ENCODE measurements around the gene CBLN3. TPM values are rescaled to one million over a fixed set of nuclear protein-coding genes. Genes with fewer than 3 reads are reported as not detected.
A peak's percentile ranks its signal among the peaks of the same experiment; 100 is the strongest.

CBLN3 gene
- total and polyA plus RNA-seq, 9 of the 15 experiments (the other 6 are each of a cell fraction or from before 2014, with no cell fraction given): 0.05 to 0.59 (median 0.26) TPM; not detected in 1

DNA sequence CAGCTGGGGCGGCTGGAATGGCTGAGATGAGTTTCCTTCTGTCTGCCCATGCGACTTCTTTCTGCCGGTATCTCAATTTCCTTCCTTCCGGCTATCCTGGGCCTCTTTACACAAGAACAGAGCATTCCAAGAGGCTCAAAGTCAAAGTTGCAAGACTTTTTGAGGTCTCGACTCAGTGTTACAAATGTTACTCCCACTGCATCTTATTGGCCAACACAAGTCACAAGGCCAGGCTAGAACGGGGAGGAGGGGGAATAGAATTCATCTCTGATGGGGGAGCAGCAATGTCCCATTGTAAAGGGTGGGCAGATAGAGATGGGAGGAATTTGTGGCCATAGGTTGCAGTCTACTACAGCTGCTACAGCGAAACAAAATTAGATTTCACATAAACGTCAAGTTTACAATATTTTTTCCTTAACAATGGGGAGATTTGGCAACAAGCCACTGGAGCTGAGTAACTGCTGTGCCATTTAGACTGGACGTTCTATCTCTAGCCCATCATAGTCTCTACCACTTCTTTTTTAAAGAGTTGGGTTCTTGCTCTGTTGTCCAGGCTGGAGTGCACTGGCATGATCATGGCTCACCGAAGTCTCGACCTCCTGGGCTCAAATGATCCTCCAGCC, 40.1 kb downstream of the CBLN3 start (continued):
- TF ChIP-seq, protein P1, sequence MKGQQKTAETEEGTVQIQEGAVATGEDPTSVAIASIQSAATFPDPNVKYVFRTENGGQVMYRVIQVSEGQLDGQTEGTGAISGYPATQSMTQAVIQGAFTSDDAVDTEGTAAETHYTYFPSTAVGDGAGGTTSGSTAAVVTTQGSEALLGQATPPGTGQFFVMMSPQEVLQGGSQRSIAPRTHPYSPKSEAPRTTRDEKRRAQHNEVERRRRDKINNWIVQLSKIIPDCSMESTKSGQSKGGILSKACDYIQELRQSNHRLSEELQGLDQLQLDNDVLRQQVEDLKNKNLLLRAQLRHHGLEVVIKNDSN (CRISPR knock-in tag; IDR thresholded peaks at IDR 0.05): peak; percentile 74
- TF ChIP-seq, protein P2, sequence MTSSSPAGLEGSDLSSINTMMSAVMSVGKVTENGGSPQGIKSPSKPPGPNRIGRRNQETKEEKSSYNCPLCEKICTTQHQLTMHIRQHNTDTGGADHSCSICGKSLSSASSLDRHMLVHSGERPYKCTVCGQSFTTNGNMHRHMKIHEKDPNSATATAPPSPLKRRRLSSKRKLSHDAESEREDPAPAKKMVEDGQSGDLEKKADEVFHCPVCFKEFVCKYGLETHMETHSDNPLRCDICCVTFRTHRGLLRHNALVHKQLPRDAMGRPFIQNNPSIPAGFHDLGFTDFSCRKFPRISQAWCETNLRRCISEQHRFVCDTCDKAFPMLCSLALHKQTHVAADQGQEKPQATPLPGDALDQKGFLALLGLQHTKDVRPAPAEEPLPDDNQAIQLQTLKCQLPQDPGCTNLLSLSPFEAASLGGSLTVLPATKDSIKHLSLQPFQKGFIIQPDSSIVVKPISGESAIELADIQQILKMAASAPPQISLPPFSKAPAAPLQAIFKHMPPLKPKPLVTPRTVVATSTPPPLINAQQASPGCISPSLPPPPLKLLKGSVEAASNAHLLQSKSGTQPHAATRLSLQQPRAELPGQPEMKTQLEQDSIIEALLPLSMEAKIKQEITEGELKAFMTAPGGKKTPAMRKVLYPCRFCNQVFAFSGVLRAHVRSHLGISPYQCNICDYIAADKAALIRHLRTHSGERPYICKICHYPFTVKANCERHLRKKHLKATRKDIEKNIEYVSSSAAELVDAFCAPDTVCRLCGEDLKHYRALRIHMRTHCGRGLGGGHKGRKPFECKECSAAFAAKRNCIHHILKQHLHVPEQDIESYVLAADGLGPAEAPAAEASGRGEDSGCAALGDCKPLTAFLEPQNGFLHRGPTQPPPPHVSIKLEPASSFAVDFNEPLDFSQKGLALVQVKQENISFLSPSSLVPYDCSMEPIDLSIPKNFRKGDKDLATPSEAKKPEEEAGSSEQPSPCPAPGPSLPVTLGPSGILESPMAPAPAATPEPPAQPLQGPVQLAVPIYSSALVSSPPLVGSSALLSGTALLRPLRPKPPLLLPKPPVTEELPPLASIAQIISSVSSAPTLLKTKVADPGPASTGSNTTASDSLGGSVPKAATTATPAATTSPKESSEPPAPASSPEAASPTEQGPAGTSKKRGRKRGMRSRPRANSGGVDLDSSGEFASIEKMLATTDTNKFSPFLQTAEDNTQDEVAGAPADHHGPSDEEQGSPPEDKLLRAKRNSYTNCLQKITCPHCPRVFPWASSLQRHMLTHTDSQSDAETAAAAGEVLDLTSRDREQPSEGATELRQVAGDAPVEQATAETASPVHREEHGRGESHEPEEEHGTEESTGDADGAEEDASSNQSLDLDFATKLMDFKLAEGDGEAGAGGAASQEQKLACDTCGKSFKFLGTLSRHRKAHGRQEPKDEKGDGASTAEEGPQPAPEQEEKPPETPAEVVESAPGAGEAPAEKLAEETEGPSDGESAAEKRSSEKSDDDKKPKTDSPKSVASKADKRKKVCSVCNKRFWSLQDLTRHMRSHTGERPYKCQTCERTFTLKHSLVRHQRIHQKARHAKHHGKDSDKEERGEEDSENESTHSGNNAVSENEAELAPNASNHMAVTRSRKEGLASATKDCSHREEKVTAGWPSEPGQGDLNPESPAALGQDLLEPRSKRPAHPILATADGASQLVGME (CRISPR knock-in tag; IDR thresholded peaks at IDR 0.05): no peak
- TF ChIP-seq BCL6 (CRISPR knock-in tag; IDR thresholded peaks at IDR 0.05) (no peak), FOXA3 (CRISPR knock-in tag; conservative IDR thresholded peaks at IDR 0.05 in 1 of 2, IDR thresholded peaks at IDR 0.05 in 1 of 2) (no peak), ZNF644 (tag; IDR thresholded peaks at IDR 0.05; ENCODE audit: low read depth) (no peak), RBM25 (IDR thresholded peaks at IDR 0.05; ENCODE audit: low read depth, low read length, severe bottlenecking) (peak; percentile 23), KDM4B (IDR thresholded peaks at IDR 0.05; ENCODE audit: borderline replicate concordance in 2 of 2, low read depth in 1 of 2) (no peak), GATA2 (CRISPR knock-in tag; IDR thresholded peaks at IDR 0.05) (no peak), NFIC (IDR thresholded peaks at IDR 0.05) (peak; percentile 78)
- TF ChIP-seq, protein P3, sequence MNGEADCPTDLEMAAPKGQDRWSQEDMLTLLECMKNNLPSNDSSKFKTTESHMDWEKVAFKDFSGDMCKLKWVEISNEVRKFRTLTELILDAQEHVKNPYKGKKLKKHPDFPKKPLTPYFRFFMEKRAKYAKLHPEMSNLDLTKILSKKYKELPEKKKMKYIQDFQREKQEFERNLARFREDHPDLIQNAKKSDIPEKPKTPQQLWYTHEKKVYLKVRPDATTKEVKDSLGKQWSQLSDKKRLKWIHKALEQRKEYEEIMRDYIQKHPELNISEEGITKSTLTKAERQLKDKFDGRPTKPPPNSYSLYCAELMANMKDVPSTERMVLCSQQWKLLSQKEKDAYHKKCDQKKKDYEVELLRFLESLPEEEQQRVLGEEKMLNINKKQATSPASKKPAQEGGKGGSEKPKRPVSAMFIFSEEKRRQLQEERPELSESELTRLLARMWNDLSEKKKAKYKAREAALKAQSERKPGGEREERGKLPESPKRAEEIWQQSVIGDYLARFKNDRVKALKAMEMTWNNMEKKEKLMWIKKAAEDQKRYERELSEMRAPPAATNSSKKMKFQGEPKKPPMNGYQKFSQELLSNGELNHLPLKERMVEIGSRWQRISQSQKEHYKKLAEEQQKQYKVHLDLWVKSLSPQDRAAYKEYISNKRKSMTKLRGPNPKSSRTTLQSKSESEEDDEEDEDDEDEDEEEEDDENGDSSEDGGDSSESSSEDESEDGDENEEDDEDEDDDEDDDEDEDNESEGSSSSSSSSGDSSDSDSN (IDR thresholded peaks at IDR 0.05; ENCODE audit: borderline replicate concordance in 1 of 2, low read depth in 2 of 2, low read length in 2 of 2): no peak
- TF ChIP-seq, protein P4, sequence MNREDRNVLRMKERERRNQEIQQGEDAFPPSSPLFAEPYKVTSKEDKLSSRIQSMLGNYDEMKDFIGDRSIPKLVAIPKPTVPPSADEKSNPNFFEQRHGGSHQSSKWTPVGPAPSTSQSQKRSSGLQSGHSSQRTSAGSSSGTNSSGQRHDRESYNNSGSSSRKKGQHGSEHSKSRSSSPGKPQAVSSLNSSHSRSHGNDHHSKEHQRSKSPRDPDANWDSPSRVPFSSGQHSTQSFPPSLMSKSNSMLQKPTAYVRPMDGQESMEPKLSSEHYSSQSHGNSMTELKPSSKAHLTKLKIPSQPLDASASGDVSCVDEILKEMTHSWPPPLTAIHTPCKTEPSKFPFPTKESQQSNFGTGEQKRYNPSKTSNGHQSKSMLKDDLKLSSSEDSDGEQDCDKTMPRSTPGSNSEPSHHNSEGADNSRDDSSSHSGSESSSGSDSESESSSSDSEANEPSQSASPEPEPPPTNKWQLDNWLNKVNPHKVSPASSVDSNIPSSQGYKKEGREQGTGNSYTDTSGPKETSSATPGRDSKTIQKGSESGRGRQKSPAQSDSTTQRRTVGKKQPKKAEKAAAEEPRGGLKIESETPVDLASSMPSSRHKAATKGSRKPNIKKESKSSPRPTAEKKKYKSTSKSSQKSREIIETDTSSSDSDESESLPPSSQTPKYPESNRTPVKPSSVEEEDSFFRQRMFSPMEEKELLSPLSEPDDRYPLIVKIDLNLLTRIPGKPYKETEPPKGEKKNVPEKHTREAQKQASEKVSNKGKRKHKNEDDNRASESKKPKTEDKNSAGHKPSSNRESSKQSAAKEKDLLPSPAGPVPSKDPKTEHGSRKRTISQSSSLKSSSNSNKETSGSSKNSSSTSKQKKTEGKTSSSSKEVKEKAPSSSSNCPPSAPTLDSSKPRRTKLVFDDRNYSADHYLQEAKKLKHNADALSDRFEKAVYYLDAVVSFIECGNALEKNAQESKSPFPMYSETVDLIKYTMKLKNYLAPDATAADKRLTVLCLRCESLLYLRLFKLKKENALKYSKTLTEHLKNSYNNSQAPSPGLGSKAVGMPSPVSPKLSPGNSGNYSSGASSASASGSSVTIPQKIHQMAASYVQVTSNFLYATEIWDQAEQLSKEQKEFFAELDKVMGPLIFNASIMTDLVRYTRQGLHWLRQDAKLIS (CRISPR knock-in tag; IDR thresholded peaks at IDR 0.05): no peak
